ENCODE measurements around the gene STMN3. TPM values are rescaled to one million over a fixed set of nuclear protein-coding genes. Genes with fewer than 3 reads are reported as not detected.
A peak's percentile ranks its signal among the peaks of the same experiment; 100 is the strongest.
"Not testable (repeated sequence)": the region's sequence is repeated elsewhere in the genome, so short reads cannot be mapped to it uniquely, and the experiment has no call there.

Gene STMN3
- total RNA-seq, 4 donors from 2014 or later, result 0.51 to 1.9 (median 0.88) TPM

DNA sequence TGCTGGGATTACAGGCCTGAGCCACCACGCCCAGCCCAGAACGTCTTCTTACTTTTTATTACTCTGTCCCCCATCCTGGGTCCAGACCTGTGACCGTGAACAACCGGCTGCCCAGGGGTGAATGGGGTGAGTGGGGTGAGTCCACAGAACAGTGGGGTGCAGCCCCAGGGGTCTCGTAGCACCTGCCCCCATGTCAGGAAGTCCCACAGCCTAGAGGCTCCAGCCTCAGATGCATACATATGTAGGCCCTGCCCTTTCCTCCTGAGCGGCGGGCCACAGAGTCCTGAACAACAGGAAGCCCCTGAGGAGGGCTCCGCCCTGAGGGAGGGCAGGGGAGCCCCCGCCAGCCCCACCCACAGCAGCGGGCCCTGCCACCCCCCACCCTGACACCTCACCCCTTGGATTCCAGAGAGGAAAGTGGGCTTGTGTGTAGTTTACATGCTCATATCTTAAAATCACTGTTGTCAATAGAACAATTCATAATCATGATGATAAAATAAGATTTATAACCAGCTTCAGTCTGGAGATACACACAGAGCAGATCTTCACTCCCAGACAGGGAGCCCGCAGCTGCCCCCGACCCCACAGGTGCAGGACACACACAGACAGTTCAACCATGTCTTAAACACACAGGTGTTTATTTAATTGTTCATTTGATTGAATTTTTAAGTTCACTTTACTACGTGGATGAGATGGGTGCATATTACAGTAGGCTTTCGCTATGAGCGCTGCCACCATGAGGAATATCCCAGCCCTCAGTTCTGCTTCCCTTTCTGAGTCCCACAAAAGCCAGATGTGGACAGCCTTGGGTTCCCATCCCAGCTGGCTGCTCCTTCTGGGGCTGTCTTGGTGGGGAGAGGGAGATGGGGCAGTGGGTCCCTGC lies 13.9 kb downstream of the STMN3 start:
- H3K27ac ChIP-seq, result peak overlapping the region; percentile 64 to 80 (median 77)
- DNase-seq (no peak), ATAC-seq (no peak)
- no peaks in the 10 kb centered on the region for H3K9me3 ChIP-seq
- TF ChIP-seq POLR2A (IDR thresholded peaks at IDR 0.05), result no peak
- TF ChIP-seq CTCF (IDR thresholded peaks at IDR 0.05 in 4 of 5, conservative IDR thresholded peaks at IDR 0.05 in 1 of 5), result no peak
- in situ Hi-C loops (cut with MboI; ENCODE audit: low sequenced_read_pairs in 4 of 4), result loop anchor here in 1 of 4 donors (25.0 kb wide), 1 partner anchor 102 kb away; the partner anchor contains the start of genes PTK6 and SRMS
- H3K27me3 ChIP-seq, result no peaks in the 10 kb centered on the region
- H3K4me1 ChIP-seq, result peaks cover 9 to 10% of the 10 kb centered on the region in 2 donors
- peak overlapping the region in 1 of 4 donors; percentile 60 for H3K4me3 ChIP-seq
- intact Hi-C loops (cut with DNase I; ENCODE audit: low total_unique reads), result no loop called here
- no peaks in the 10 kb centered on the region for H3K36me3 ChIP-seq

DNA sequence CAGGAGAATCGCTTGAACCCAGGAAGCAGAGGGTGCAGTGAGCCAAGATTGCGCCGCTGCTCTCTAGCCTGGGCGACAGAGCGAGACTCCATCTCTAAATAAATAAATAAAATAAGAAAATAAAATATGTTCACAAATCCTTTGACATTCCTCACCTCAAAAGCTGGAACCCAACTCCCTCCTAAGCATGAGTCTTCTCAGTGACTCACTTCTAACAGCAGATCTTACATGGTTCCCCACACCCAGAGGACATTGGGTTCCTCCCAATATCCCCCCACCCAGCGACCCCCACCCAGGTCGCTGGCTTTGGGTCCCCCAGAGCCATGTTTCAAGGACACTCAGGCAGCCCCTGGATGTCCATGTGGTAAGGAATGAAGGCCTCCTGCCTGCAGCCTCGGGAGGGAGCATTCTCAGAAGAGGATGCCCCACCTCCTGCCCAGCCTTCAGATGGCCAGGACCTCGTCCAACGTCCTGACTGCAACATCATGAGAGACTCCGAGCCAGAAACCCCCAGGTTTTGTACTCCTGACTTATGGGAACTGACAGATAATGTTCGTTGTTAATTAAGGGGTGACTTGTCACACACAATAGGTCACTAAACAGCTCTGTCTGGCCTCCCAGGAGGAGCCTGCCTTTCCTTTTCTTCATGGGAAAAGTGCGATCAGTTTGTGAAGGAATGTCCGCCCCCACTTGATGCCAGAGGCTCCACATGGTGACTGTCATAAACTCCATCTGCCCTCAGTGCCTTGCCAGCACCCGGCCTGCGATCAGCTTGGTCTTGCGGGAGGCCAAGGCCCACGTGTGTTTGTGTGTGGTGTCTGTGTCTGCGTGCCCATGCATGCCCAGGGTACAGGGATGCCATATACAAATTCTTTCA lies 16.2 kb downstream of the STMN3 start:
- peaks cover 0 to 5% of the 10 kb centered on the region in 2 donors for H3K4me1 ChIP-seq
- intact Hi-C loops (cut with DNase I; ENCODE audit: low total_unique reads) (no loop called here), in situ Hi-C loops (cut with MboI; ENCODE audit: low sequenced_read_pairs in 4 of 4) (loop anchor here in 1 of 4 donors (25.0 kb wide), 1 partner anchor 100 kb away; the partner anchor contains the start of genes PTK6 and SRMS)
- H3K36me3 ChIP-seq, result no peaks in the 10 kb centered on the region
- ATAC-seq, result no peak
- TF ChIP-seq CTCF (IDR thresholded peaks at IDR 0.05 in 4 of 5, conservative IDR thresholded peaks at IDR 0.05 in 1 of 5) (no peak), POLR2A (IDR thresholded peaks at IDR 0.05) (no peak)
- no peak overlapping the region for H3K4me3 ChIP-seq
- no peak for DNase-seq
- H3K27ac ChIP-seq, result no peak overlapping the region
- H3K9me3 ChIP-seq, result no peaks in the 10 kb centered on the region
- H3K27me3 ChIP-seq, result no peaks in the 10 kb centered on the region

- Histone ChIP-seq H3K4me1 (peaks cover 0 to 2% of the 10 kb centered on the region in 2 donors), H3K36me3 (no peaks in the 10 kb centered on the region), H3K27me3 (no peaks in the 10 kb centered on the region), H3K27ac (no peak overlapping the region), H3K9me3 (no peaks in the 10 kb centered on the region), H3K4me3 (no peak overlapping the region)
- intact Hi-C loops (cut with DNase I; ENCODE audit: low total_unique reads) (no loop called here), in situ Hi-C loops (cut with MboI; ENCODE audit: low sequenced_read_pairs in 4 of 4) (loop anchor here in 1 of 4 donors (25.0 kb wide), 1 partner anchor 98 kb away; the partner anchor contains the start of genes PTK6 and SRMS)
- TF ChIP-seq POLR2A (IDR thresholded peaks at IDR 0.05), result no peak
- no peak for TF ChIP-seq CTCF (IDR thresholded peaks at IDR 0.05 in 4 of 5, conservative IDR thresholded peaks at IDR 0.05 in 1 of 5)
- ATAC-seq, result no peak
- no peak for DNase-seq
Measured at GRCh38 chr20:63635431-63636141, 17.6 kb downstream of the STMN3 start.

- TF ChIP-seq POLR2A (IDR thresholded peaks at IDR 0.05) (no peak), CTCF (IDR thresholded peaks at IDR 0.05 in 4 of 5, conservative IDR thresholded peaks at IDR 0.05 in 1 of 5) (no peak)
- intact Hi-C loops (cut with DNase I; ENCODE audit: low total_unique reads), result no loop called here
Measured at GRCh38 chr20:63633732-63634131, 19.5 kb downstream of the STMN3 start.

GRCh38 chr20:63631426-63631825 lies 21.8 kb downstream of the STMN3 start:
- intact Hi-C loops (cut with DNase I; ENCODE audit: low total_unique reads); H3K4me3 ChIP-seq; H3K36me3 ChIP-seq; H3K27me3 ChIP-seq; H3K9me3 ChIP-seq; ATAC-seq; DNase-seq: not testable (repeated sequence)
- in situ Hi-C loops (cut with MboI; ENCODE audit: low sequenced_read_pairs in 4 of 4), result loop anchor here in 1 of 4 donors (25.0 kb wide), 1 partner anchor 94 kb away; the partner anchor contains the start of genes PTK6 and SRMS
- H3K27ac ChIP-seq, result peak overlapping the region in 3 of 4 donors; percentile 41 to 59 (median 50)
- H3K4me1 ChIP-seq, result peaks cover 11 to 16% of the 10 kb centered on the region in 2 donors

More at GRCh38 chr20:63633732-63634131, 19.5 kb downstream of the STMN3 start:
- DNase-seq (no peak), ATAC-seq (no peak)
- in situ Hi-C loops (cut with MboI; ENCODE audit: low sequenced_read_pairs in 4 of 4), result loop anchor here in 1 of 4 donors (25.0 kb wide), 1 partner anchor 96 kb away; the partner anchor contains the start of genes PTK6 and SRMS
- Histone ChIP-seq H3K9me3 (no peaks in the 10 kb centered on the region), H3K4me1 (peaks cover 3 to 4% of the 10 kb centered on the region in 2 donors), H3K36me3 (no peaks in the 10 kb centered on the region), H3K27ac (no peak overlapping the region), H3K4me3 (no peak overlapping the region), H3K27me3 (no peaks in the 10 kb centered on the region)

- DNase-seq; H3K9me3 ChIP-seq; ATAC-seq; H3K36me3 ChIP-seq; H3K27me3 ChIP-seq; intact Hi-C loops (cut with DNase I; ENCODE audit: low total_unique reads); H3K4me3 ChIP-seq: not testable (repeated sequence)
- peak overlapping the region in 3 of 4 donors; percentile 41 to 59 (median 50) for H3K27ac ChIP-seq
- peaks cover 11 to 17% of the 10 kb centered on the region in 2 donors for H3K4me1 ChIP-seq
- in situ Hi-C loops (cut with MboI; ENCODE audit: low sequenced_read_pairs in 4 of 4), result loop anchor here in 1 of 4 donors (25.0 kb wide), 1 partner anchor 94 kb away; the partner anchor contains the start of genes PTK6 and SRMS
Measured at GRCh38 chr20:63630956-63631355, 22.3 kb downstream of the STMN3 start.

All from gastrocnemius medialis (tissue), 4 donors.